GM21526 (cell line): ENCODE measurements around the gene PTGS2.
"Not testable (repeated sequence)": the region's sequence is repeated elsewhere in the genome, so short reads cannot be mapped to it uniquely, and the experiment has no call there.

Experiments
- ATAC-seq: cut with Tn5 transposase; IDR thresholded peaks from one replicate; pipeline ENCODE4 v1.9.1; 2021; ENCODE audit warnings: moderate library complexity; ENCODE audit not compliant: unreplicated experiment, low FRiP score

PTGS2 gene

DNA sequence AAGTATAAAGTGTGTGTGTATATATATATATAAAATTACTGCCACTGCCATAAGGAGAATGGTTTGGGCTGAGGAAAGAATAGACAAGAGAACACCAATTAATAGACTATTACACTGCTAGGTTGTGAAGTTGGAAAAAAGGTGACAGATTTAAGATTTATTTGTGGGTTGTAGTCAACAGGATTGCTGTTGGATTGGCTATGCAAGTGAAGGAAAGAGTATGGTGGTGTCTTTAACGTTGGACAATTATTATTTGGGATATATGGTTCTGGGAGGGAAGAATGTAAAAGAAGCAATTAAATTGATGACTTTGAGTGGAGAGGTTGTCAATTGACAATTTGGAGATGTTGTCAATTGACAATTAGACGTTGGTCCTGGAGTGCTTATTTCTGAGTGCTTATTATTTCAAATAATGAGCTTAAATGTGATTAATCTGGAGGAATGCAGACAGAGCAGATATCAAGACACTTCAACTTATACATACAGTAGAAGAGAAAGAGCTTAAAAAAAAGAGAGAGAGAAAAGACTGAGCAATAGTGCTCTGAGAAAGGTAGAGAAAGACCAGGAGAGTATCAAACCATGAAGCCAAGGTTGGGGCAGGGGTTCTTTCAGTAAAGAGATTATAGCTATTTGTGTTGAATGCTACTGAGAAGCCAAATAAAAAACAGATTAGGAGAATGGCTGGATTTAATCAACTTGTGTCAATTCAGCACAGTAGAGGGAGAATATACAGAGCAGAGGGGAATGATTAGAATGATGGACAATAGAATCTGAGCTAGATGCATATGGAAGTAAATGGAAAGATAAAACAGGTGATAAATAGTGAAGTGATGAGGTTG, 9.7 kb downstream of the PTGS2 start:
- ATAC-seq: no peak

- ATAC-seq: not testable (repeated sequence)
Observed at GRCh38 chr1:186669784-186670183, 10.4 kb downstream of the PTGS2 start.

- not testable (repeated sequence) for ATAC-seq
Observed at GRCh38 chr1:186664217-186664616, 16.0 kb downstream of the PTGS2 start.

GRCh38 chr1:186662752-186663151, 17.5 kb downstream of the PTGS2 start:
- no peak for ATAC-seq

DNA sequence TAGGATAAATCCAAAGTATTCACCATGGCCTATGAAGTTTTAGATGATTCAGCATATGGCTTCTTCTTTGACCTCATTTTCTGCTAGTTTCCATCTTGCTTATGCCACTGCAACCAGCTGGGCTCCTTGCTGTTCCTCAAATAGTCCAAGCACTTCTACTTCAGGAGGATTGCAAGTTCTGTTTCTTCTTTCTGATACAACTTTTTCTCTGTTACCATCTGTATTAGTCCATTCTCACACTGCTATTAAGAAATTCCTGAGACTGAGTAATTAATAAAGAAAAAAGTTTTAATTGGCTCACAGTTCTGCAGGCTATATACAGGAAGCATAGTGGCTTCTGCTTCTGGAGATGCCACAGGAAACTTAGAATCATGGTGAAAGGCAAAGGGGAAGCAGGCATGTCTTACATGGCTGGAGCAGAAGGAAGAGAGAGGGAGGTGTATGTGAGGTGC, 20.3 kb downstream of the PTGS2 start:
- ATAC-seq: no peak

DNA sequence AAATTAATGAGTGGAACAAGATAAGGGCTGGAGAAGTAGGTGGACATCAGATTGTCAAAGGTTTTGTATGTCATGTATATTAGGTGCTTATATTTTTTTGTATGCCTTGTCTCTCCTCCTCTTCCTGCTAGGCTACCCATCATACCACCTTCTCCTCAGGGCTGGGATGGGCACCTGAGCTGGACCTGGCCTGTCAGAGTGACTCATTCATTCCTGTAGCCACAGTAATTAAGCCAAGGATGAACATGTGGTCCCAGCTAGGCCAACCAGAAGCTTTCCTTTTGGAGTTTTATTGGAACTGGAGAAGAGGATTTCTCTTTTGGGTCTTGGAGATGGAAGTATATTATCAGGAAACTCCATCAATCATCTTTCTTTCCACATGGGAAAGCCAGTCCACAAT, 21.2 kb downstream of the PTGS2 start:
- ATAC-seq: no peak

DNA sequence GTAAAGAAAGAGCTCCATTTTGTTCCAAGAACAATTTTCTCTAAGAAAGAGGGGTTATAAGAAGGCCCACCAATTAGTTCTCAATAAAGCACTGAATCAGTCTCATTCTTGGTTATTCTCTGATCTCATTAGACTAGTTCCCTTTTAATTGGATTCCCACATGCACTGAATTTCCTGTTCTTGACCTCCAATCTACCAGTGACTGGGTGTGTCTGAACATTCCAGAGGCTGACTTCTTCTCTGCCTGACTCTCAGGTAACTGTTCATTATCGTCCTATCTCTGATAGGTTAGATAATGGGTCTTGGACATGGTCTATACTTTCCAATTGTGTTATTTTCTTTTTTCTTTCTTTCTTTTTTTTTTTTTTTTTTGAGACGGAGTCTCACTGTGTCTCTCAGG, 22.7 kb downstream of the PTGS2 start:
- no peak for ATAC-seq

DNA sequence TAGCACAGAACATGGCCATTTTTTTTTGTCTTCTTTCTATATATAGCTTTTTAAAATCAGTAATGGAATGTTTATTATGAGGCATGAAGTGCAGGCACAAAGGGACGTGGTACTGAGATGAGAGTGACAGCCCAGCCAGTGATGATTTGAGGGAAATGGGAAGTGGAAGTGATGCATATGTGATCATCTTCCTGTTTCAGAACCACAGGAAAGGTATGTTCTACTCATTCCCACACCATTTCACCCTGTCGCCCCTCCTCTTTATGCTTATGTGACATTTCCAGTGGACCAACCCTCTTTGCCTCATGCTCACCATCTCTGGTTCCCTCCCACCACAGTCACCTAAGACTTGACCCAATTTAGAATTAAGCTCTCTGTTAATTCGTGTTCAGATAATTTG, 24.3 kb downstream of the PTGS2 start:
- no peak for ATAC-seq

GRCh38 chr1:186654741-186655140, 25.5 kb downstream of the PTGS2 start:
- no peak for ATAC-seq

DNA sequence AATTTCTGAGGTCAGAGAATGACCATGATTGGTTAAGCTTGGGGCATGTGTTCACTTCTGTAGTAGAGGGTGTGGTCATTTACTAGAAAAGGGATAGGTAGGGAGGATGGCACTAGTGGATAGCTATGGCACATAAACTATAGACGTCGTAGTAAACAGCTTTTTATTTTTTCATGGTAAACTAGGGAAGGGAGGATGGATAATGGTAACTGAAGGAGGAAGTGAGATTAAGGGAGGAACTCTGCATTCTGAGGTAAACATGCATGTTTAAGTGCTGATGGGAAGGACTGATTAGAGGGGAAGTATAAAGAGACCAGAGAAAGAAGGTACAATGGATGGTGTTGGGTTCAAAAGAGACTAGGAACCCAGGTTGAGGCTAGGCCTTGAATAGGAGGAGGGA, 26.9 kb downstream of the PTGS2 start:
- ATAC-seq: no peak

DNA sequence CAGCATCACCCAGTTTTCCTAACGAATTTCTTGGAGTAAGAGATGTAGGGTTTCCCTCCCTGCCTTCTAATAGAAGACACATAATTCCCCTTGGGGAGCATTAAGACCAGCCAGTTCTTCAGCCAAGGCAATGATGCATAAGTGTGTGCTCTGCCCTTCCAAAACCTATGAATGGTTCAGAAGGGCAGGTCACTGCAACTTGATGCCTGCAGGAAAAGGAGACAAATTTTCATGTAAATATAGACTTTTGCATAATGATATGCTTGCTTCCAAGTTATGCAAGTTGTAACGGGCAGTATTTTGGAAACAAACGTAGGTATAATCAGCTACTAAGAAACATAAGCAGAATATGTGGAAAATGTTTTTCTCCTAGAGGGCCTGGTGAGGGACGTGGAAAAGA, 31.6 kb downstream of the PTGS2 start:
- no peak for ATAC-seq

DNA sequence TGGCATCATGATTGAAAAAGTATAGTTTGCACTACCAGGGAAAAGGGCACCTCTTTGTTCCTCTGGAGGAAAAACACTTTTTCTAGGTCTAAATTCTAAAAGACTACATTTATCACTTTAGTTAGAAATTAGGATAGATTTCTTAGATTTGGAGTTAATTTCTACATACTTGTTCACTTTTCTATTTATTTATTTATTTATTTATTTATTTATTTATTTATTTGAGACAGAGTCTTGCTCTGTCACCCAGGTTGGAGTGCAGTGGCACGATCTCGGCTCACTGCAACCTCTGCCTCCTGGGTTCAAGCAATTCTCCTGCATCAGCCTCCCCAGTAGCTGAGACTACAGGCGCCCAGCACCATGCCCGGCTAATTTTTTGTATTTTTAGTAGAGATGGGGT, 32.2 kb downstream of the PTGS2 start:
- ATAC-seq: not testable (repeated sequence)

DNA sequence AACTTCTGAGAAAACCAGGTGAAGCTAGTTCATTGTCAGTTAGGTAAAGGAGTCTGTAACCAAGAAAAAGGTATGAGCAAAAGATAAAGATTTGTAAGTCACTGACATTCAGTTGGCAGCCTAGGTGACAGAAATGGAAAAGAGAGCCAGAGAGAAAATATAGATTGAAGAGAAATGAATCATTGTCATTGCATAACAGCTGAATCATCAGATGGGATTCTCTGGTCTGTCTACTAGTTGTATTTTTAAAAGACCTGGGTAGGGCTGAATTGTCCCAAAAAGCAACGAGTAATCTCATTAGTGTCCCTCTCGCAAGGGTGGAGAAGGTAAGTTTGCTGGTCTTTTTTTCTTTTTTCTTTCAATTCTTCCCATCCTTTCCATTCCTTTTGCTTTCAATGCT, 36.6 kb downstream of the PTGS2 start:
- ATAC-seq: no peak

DNA sequence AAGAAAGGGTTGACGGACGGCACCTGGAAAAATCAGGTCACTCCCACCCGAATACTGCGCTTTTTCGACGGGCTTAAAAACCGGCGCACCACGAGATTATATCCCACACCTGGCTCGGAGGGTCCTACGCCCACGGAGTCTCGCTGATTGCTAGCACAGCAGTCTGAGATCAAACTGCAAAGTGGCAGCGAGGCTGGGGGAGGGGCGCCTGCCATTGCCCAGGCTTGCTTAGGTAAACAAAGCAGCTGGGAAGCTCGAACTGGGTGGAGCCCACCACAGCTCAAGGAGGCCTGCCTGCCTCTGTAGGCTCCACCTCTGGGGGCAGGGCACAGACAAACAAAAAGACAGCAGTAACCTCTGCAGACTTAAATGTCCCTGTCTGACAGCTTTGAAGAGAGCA, 42.7 kb downstream of the PTGS2 start:
- ATAC-seq: not testable (repeated sequence)

- no peak for ATAC-seq
Observed at GRCh38 chr1:186636786-186637185, 43.4 kb downstream of the PTGS2 start.

DNA sequence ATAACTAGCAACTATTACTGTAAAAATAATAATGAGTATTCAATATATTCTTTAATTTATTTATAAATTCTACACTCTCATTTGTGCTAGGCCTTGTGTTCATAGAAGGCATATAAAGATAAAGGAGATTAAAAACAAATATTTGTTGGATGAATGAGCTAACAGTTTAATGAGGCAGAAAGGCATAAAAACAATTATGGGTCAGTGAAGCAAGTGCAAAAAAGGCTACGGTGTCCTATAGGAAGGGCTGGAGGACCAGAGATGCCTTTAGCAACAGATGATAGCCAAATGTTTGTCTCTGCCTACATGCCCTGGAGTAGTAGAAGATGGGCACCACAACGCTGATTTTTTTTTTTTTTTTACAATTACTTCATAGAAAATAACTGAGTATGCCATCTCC, 45.7 kb downstream of the PTGS2 start:
- ATAC-seq: no peak

DNA sequence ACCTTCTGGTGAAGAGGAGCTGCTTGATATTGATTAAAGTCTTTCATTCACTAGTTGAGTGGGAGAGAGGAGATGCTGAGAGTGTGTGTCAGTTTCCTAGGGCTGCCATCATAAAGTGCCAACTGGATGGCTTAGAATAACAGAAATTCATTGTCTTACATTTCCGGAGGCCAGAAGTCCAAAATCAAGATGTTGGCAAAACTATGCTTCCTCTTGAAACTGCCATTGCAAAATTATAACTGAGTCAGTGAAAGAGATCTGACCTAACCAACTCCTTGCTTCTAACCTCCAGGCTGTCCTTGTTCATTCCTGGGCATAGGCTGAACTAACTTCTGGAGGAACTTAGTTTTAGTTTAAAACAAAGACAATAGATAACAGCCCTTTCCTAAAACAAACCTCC, 47.1 kb downstream of the PTGS2 start:
- ATAC-seq: no peak

DNA sequence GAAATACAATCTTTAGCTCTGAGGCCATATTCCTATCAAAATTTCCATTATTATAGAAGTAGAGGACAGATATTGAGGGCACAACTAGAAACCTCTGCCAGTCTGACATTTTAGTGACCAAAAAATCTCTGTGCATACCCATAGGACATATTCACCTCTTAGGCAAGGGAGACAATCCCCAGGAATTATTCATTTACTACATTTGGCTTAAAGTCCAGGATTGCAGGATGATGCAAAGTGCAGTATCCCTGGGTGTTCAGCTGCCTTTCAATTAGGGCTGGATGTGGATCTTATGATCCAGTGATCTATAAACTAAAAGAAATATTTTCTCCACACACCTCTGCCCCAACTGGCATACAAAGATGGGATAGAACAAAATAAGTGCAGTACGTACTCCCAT, 50.9 kb downstream of the PTGS2 start:
- no peak for ATAC-seq

GRCh38 chr1:186628910-186629309, 51.3 kb downstream of the PTGS2 start:
- no peak for ATAC-seq

DNA sequence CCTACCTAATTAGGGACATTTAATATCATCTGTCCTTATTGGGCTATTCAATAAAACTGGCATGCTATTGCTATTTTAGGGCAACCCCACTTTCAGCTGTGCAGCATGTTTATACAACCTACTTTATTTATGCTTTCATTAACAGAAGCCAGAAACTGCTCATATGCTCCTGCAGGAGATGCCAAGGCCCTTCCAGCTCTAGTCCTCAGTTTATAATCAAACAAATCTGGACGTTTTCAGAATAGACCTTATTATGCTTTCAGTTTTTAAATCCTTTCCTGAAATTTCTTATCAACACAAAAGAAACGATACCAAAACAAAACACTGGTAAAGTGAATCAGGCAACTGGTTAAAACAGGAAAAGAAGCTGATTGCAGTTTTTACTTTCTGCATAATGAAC, 53.2 kb downstream of the PTGS2 start:
- no peak for ATAC-seq

- no peak for ATAC-seq
Observed at GRCh38 chr1:186626356-186626932, 53.8 kb downstream of the PTGS2 start.

GRCh38 chr1:186623551-186623950, 56.7 kb downstream of the PTGS2 start:
- ATAC-seq: no peak
